ENCODE results near the gene TVP23B. TPM values are rescaled to one million over a fixed set of nuclear protein-coding genes. Genes with fewer than 3 reads are reported as not detected.

Gene TVP23B
- total and polyA plus RNA-seq, 2 of the 13 experiments (the other 11 are each of a cell fraction or from before 2014, with no cell fraction given) = 45.1 to 66.5 TPM

GRCh38 chr17:18855831-18856569, 75.0 kb downstream of the TVP23B start (continued):
- TF ChIP-seq GATAD1 (CRISPR knock-in tag; IDR thresholded peaks at IDR 0.05) = peak; percentile 90
- no peak for TF ChIP-seq MTA1 (CRISPR knock-in tag; IDR thresholded peaks at IDR 0.05; ENCODE audit: borderline replicate concordance)
- no peak for TF ChIP-seq ZBTB39 (CRISPR knock-in tag; IDR thresholded peaks at IDR 0.05)
- no peak for TF ChIP-seq KLF13 (CRISPR knock-in tag; IDR thresholded peaks at IDR 0.05)
- no peak for TF ChIP-seq ZNF34 (CRISPR knock-in tag; IDR thresholded peaks at IDR 0.05; ENCODE audit: borderline replicate concordance)
- no peak for TF ChIP-seq ZNF597 (CRISPR knock-in tag; IDR thresholded peaks at IDR 0.05)
- TF ChIP-seq NR2C2 (CRISPR knock-in tag; IDR thresholded peaks at IDR 0.05; ENCODE audit: borderline replicate concordance) = no peak
- TF ChIP-seq E2F1 (CRISPR knock-in tag; IDR thresholded peaks at IDR 0.05) = no peak
- no peak for TF ChIP-seq ELF4 (CRISPR knock-in tag; IDR thresholded peaks at IDR 0.05; ENCODE audit: borderline replicate concordance)
- TF ChIP-seq SPEN (CRISPR knock-in tag; IDR thresholded peaks at IDR 0.05; ENCODE audit: low read depth) = no peak
- no peak for TF ChIP-seq ZFP36 (IDR thresholded peaks at IDR 0.05; ENCODE audit: borderline replicate concordance, low read depth, low read length, partially characterized antibody)
- no peak for TF ChIP-seq DZIP1 (CRISPR knock-in tag; IDR thresholded peaks at IDR 0.05)
- no peak for TF ChIP-seq MATR3 (CRISPR knock-in tag; IDR thresholded peaks at IDR 0.05)
- TF ChIP-seq ONECUT2 (CRISPR knock-in tag; IDR thresholded peaks at IDR 0.05) = no peak
- no peak for TF ChIP-seq NFE2 (CRISPR knock-in tag; IDR thresholded peaks at IDR 0.05)
- no peak for TF ChIP-seq PRPF4 (IDR thresholded peaks at IDR 0.05; ENCODE audit: low read depth, low read length, poor library complexity, severe bottlenecking)
- no peak for TF ChIP-seq ELF1 (CRISPR knock-in tag; IDR thresholded peaks at IDR 0.05)
- peak; percentile 45; the same call in 1 of the 2 replicates for TF ChIP-seq NFKB2 (CRISPR knock-in tag; IDR thresholded peaks at IDR 0.05; ENCODE audit: borderline replicate concordance)
- no peak for TF ChIP-seq ZNF207 (IDR thresholded peaks at IDR 0.05; ENCODE audit: borderline replicate concordance)
- no peak for TF ChIP-seq NR2F2 (IDR thresholded peaks at IDR 0.05; ENCODE audit: borderline replicate concordance, low read depth)
- TF ChIP-seq SRF (IDR thresholded peaks at IDR 0.05; ENCODE audit: low read depth, low read length) = no peak
- TF ChIP-seq ZGPAT (CRISPR knock-in tag; IDR thresholded peaks at IDR 0.05) = peak; percentile 62
